Activated naive CD8-positive, alpha-beta T cell treated with anti-CD3 and anti-CD28 coated beads, Interleukin-2, amount 50 U/mL, for 16 hours (primary cell): ENCODE data around the gene NSMCE1.
"Not testable (repeated sequence)": the region's sequence is repeated elsewhere in the genome, so short reads cannot be mapped to it uniquely, and the experiment has no call there.

Experiments
- DNase-seq: peaks from one replicate; pipeline ENCODE4 v3.0.0-alpha.2; 2020; ENCODE audit warnings: low read depth, low spot score

Gene NSMCE1

DNA sequence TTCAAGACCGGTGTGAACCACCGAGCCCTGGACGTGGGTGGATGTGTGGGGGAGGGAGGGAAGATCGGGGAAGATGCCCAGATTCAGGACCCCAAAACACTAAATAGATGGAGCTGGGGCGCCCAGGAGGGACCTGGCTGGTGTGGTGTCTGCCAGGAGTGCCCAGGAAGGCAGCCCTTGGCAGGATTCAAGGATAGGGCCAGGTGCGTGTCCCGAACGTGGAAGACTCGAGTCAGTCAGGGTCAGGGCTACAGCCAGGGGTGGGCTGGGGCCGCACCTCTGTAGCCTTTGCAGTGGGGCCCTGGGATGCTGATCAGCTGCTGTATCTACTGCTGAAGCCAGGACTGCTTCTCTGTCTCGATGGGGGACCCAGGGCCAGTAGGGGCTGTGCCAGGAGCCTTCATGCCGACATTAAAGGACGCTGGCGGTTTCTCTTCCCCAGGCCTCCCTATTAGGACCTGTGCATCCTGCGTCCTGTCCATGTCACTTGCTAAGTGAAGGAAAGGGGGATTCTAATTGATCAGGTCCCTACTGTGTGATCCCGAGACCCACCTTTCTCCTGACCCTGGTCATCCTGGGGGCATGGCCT is 52.2 kb downstream of the NSMCE1 start:
- no peak for DNase-seq

DNA sequence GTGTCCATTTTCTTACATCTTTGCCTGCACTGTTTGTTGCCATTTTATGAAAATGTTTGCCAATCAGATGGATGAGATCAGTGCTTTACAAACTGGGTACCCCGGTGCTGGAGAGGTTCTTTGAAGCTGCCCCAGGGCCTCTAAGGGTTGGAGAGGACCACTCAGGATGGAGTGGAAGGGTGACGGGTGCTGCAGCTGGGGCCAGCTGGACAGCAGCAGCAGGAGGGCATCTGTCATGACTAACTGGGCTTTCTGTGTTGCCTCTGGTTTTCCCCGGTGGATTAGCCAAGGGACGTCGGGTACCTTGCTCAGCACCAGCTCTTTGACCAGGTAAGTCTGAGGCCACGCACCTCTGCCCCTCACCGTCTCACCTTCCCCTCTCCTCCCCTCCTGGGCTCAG is 52.9 kb downstream of the NSMCE1 start:
- DNase-seq = no peak

DNA sequence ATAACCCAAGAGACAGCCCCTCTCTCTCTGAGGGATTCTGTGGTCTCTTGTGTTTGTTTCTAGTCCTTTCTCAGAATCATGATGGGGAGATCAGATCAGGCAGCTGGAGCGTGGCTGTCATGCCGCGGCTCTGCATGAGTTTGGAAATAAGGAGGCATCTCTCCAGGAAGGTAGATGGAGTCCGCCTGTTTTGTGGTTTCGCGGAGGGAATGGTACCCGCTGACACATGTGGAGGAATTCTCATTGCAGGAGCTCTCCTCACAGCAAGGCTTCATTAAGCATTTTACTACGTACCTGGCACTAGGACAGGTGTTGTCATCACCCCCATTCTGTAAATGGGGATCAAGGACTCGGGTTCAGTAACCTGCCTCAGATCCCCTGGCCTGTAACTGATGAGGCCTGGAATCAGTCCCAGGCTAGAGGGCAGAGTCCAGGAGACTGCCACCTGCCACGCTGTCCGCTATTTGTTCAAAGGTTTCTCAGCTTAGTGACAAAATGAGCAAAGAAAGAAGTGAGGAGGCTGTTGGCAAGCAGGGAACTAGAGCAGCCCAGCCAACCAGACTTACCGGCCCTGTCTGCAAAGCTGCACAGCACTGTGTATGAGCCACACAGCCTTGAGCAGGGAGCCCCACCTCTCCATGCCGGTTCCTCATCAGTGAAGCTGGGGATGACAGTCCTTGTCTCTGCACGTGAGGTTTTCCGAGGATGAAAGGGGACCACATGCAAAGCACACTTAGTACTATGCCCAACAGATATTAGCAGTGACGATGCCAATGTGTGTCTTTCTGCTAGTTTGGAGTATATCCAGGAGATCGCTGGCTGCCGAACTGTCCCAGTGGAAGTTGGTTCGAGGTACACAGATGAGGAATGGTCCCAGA is 54.2 kb downstream of the NSMCE1 start:
- no peak for DNase-seq

DNA sequence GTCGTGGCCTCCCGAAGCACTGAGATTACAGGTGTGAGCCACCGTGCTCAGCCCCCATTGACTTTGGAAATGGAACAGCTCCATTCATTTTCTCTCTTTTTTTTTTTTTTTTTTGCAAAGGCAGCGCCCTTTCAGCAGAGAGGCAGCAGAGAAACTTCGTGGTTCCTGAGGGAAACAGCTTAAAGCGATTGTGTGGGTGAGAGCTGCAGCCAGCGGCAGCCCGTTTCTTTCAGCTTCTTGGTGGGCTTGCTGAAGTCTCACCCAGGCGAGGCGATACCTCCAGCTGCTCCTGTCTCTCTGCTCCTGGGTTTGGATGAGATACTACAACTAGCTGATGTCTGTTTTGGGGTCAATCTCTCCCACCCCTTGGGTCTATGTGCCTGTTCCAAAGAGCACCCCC is 57.5 kb downstream of the NSMCE1 start:
- no peak for DNase-seq

DNA sequence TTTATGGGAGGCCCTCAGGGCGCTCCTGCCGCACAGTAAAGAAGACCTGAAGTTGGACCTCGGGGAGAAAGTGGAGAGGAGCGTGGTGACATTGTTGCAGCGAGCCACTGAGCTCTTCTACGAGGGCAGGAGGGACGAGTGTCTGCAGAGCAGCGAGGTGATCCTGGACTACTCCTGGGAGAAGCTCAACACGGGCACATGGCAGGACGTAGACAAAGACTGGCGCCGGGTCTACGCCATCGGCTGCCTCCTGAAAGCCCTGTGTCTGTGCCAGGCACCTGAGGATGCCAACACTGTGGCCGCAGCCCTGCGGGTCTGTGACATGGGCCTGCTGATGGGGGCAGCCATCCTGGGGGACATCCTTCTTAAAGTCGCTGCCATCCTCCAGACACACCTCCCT is 58.4 kb downstream of the NSMCE1 start:
- DNase-seq = no peak

DNA sequence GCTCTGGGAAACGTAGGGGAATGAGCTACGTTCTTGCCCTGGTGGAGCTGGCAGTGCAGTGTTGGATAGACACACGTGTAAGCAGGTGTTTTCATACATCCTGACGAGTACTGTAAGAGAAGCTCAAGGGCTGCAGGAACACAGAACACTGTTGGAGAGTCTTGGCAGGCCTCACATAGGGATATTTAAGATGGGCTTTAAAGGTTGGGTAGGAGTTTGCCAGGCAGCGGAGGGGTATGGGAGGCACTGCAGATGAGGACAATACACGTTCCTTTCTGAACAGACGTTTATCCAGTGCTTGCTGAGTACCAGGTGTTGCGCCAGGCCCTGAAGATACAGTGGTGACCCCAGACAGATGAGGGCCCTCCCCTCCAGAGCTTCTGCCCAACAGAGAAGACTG is 59.0 kb downstream of the NSMCE1 start:
- DNase-seq = no peak

DNA sequence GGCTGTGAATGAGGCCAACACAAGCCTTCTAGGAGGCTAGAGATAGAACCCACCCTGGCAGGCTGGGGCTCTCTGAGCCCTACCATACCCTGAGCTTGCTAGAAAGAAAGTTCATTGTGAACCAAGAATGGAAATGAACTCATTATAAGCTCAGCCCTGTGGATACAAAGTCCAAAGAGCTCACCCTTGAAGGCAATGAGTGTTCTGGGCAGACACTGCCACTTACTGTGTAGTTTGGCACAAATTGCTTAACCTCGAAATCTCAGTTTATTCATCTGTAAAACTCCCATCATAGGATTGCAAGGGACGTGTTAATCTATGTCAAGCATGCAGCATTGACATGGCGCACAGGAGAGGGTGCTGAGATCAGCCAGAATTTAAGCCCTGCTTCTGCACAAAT is 59.8 kb downstream of the NSMCE1 start:
- no peak for DNase-seq

DNA sequence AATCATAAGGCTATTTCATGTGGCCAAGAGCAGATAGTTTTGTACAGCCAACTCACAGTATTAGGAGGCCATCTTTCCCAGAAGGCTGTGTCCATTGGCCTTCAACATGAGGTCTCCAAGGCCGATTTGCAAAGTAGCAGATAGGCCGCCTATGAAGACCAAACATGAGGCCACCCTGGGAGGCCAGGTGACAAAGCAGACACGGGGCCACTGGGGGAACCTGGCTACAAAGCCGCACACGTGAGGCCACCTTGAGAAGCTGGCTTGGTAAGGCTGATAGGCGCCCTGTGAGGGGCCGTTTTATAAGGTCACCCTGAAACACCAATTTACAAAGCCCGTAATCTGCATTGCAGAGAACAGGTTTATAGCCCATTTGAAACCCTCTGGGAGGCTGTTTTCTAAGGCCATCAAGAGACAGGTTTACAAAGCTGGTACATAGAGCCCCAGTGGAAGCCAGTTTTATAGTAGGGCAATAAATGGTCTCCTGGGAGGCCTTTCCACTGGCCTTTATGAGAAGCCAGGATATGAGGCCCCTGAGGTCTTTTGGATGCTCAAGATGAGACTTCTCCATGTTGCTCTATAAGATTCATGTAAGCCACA is 60.4 kb downstream of the NSMCE1 start:
- DNase-seq = no peak

DNA sequence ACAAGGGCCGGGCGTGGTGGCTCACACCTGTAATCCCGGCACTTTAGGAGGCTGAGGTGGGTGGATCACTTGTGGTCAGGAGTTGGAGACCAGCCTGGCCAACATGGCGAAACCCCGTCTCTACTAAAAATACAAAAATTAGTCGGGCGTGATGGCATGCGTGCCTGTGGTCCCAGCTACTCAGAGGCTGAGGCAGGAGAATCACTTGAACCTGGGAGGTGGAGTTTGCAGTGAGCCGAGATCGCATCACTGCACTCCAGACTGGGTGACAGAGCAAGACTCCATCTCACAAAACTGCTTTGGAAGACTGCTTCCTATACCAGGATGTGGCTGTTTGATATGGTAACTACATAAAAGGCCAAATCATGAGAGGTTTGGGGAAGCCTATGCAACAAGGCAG is 61.5 kb downstream of the NSMCE1 start:
- not testable (repeated sequence) for DNase-seq

DNA sequence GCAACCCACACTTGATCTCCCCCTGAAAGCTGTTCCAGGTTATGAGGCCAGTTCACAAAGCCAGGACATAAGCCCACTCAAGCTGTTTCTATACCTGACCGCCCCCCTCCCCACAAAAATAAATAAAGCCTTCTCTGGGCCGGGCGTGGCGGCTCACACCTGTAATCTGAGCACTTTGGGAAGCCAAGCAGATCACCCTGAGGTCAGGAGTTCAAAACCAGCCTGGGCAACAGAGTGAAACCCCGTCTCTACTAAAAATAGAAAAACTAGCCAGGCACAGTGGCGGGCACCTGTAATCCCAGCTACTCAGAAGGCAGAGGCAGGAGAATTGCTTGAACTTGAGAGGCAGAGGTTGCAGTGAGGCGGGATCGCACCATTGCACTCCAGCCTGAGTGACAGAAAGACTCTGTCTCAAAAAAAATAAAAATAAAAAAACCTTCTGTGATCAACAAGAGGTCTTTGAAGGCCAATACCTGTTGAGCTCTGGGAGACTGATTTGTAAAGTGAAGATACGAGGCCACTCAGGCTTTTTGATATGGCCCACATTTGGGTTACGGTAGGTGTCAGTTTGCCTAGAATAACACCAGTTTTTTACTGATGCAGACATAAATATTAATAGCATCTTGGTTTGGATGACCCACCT is 63.0 kb downstream of the NSMCE1 start:
- no peak for DNase-seq

DNA sequence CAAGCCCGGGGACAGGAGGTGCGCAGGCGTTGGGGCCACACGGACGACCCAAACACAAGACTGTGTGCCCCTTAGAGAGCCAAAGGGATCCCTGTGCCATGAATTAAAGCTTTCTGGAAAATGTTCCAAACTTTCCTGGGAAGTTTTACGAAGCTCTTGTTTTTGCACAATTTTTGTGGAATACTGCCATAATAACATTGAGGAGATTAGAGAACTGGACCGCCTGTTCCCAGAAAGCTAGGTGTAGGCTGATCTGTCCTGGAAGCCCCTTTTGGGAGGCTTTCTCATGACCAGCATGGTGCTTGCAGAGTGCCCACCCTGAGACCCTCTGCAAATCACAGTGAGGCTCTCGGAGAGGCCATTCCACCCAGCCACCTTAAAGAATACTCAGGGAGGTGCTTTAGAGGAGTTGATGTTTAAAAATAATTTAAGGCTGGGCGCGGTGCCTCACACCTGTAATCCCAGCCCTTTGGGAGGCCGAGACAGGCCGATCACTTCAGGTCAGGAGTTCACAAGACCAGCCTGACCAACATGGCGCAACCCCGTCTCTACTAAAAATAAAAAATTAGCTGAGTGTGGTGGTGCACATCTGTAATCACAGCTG is 64.2 kb downstream of the NSMCE1 start:
- no peak for DNase-seq

DNA sequence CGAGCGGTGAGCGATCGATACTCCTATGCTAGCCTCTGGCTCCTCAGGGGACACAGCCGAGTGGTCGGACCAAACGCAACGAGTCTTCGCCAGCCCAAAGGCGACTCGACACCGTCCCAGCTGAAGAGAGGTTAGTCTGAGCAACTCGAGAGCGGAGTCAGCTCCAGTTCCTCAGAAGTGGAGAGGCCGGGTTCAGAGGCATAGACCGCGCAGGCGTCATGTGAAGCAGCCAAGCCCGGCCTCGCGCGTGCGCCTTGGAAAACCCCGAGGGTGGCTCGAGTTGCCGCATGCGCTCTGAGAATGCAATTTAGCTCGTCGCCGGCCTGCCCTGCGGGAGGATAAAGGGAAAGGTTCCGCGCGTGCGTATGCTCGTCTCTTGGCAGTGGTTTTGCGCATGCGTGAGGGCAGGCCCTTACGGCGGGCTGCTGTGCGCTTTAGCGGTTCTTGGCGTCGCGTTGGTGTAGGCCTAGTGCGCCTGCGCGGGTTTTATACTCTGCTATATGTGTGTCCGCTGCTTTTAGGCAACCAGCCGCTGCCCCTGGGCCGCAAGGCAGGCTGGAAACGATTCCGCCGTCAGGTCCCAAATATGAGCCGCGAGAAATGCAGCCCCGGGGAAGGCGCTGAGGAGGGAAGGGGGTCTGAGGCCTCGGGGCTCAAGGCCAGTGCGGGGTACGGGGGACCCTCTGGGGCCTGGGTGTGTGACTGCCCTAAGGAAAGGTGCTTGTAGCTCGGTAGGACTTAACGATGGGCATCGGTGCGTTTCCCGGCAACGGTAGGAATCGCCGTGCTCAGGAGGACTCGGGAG is 64.9 kb downstream of the NSMCE1 start, which contains the start of gene KDM8:
TSS of gene KDM8 (plus strand) at position 20 of the 805 bp plus-strand sequence. CDS start 6,598 bp downstream, outside the sequence.
- peak; percentile 98 for DNase-seq

DNA sequence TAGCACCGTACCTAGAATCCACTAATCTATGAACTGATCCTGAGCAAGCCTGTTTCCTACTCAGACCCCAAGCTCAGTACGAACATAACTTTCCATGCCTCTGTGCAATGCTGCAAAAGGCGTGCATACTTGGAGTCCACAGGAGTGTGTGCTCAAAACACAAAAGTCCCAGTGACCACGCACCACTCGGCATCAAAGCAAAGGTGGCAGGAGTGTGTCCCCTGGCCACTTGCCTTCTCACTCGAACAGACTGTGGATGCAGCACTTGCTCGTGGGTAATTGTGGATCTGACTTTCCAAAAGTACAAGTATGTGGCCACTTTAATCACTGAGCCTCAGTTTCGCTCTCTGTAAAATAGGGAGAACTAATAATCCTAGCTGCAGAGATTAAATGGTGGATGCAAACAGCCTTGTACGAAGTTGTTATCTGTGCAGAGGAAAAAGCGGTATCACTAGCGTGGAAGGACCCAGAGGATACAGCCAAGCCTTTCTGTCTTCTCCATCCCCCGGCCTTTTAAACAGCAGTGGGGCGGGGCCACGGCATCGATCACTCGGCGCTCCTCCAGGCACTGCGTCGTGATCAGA is 65.6 kb downstream of the NSMCE1 start:
- peak; percentile 74 for DNase-seq

DNA sequence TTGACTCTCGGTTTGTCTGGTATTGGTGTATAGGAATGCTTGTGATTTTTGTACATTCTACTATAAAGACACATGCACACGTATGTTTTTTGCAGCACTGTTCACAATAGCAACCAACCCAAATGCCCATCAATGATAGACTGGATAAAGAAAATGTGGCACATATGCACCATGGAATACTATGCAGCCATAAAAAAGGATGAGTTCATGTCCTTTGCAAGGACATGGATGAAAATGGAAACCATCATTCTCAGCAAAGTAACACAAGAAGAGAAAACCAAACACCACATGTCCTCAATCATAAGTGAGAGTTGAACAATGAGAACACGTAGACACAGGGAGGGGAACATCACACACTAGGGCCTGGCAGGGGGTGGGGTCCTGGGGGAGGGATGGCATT is 67.7 kb downstream of the NSMCE1 start:
- not testable (repeated sequence) for DNase-seq

DNA sequence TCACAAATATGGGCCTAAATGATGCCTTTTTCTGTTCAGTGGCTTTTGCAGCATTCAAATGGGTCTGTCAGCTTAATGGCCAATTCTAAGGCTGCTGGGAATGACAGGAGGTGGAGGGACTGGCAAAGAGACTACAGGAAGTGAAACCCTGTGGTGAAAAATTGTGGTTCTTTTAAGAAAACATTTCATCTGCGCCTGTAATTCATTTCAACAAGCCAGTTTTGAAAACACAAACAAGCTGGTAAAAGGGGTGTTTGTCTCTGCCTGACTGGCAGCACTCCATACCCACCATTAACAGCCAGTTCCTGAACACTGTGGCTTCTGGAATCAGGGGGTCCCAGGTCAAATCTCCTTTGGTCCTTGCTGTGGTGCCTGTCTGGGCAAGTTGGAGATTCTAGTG is 68.8 kb downstream of the NSMCE1 start:
- DNase-seq = no peak

DNA sequence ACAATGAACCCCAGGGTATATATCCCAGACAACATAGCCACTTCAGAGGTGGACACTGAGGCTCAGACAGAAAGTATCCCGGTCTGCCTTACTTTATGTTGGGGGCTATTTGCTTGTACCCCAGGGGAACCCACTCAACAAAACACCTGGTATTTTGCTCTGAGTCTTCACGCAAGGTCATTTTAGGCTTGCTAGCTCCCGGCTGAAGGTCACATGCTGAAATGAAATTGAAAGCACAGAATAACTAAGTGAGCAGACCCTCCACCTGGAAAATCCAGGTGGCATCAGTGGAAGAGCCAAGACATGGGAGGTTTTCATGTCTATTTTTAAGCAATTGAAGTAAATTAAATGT is 69.4 kb downstream of the NSMCE1 start:
- DNase-seq = no peak

DNA sequence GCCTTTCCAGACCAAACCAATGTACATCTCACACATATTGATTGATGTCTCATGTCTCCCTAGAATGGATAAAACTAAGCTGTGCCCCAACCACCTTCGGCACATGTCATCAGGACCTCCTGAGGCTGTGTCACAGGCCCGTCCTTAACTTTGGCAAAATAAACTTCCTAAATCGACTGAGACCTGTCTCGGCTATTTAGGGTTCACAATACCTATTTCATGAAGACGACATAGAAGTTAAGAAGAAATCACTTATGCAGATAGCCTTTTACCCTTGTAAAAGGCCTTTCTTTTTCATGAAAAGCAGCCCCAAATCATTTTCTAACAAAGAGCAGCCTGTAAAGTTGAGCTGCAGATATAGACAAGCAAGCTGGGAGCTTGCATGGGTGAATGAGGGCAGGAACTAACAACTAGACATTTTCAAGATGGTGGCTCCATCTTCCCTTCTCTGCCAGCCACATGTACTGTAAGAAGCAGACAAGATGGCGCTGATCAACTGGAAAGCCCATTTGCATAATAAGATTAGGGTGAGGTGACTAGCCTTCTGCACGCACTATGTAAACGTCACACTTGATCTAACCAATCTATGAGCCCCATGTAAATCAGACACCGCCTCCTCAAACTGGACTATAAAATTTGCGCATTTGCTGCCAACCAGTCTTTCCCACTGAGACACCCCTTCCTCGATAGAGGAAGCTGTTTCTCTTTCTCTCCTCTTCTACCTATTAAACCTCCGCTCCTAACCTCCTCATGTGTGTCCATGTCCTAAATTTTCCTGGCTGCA is 69.9 kb downstream of the NSMCE1 start:
- no peak for DNase-seq

DNA sequence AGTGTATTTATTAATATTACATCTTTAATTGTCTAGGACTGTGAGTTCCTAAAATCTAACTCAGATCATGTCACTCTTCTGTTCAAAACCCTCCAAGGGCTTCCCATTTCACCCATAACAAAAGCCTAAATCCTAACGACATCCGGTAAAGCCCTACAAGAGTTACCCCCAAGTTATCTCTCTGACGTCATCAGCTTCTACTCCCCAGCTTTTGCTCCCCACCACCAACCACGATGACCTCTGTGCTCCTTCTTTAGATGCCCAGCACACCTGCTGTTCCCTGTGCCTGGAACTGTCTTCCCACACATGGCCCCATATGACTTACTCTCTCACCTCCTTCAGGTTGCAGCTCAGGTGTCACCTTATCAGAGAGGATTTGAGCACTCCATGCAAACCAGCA is 71.6 kb downstream of the NSMCE1 start:
- no peak for DNase-seq

DNA sequence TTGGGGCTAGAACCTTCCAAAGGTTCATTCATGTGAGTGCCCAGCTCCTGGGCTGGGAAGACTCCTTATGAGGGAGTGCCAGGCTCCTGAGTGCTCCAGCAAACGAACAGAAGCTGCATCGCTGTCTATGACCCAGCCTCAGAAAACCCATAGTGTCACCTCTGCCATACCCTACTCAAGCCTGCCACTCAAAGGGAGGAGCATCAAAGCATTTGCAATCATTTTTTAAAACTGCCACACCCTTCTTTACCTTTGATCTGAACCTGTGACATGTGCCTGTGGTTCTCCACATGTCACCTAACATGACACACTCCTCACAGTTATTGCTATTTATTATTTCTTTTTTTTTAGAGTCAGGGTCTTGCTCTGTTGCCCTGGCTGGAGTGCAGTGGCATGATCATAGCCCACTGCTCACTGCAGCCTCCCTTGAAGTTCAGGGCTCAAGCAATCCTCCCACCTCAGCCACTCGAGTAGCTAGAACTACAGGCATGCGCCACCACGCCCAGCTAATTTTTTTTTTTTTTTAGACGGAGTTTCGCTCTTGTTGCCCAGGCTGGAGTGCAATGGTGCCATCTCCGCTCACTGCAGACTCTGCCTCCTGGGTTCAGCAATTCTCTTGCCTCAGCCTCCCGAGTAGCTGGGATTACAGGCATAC is 72.5 kb downstream of the NSMCE1 start:
- no peak for DNase-seq
